Measurements from ENCODE around the gene FKBP11.
A peak's percentile ranks its signal among the peaks of the same experiment; 100 is the strongest.

Gene FKBP11

DNA sequence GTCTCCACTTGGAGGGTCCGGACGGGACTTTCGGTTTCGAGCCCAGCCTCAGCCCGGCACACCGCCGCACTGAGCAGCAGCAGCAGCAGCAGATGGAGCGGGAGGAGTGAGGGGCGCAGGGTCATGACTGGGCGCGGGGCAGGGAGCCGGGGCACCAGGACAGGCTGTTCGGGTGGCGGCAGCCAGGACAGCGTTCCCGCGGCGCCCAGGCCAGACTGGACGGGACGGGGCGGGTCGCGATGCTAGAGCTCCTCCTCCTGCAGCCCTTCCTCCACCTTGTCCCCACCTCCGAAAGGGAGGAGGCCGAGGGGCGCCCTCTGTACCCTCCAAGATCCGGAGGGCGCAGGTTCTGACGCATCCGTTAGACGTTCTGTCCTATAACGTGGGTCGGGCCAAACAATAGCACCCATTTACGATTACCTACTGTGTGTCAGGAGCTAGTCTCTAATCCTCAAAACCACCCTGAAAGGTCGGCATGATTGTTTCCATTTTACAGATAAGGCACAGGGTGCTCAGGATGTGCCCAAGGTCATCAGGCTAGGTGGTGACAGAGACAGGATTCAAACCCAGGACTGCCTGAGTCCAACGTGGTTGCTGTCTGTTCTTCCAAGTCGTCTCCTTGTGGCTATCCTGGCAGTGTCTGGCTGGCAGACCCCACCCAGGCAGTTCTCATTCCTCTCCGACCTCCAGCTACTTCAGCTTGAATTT is at the start of gene FKBP11:
FKBP11 (minus strand) TSS at position 189 of the 708 bp plus-strand sequence; CDS start at position 125, 64 bp downstream.
- peak; percentile 63 for DNase-seq

DNA sequence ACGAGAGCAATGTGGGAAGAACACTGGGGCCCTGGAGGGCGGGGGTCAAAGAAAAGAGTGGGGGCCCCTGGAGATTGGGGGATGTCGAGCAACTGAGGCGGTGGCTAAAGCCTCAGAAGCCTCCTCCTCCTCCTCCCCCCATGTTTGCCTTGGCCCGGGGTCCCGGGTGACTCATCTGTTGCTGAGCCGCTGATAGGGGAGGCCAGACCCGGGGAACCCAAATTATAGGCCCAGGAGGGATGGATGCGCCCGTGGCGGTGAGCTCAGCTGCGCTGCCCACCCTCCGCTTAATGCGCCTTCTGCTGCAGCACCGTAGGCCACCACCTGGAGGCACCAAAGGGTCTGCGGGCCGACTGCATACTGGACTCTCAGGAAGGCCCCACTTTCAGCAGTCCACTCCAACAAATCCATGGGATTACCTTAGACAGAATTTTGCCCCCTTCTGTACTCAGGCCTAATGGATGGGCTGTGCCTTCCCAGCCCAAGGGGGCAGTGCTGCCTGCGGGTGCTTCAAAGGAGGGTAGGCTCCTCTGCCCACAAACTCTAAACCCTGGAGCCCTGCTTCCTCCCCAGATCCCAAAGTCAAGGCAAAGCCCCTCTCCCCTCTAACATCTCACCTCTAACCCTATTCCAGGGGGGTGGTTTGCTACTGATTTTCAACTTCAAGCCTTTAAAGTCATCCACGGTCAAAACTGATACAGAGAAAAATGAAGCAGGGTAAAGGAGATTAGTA is 48.8 kb upstream of the FKBP11 start:
- peak; percentile 49 for DNase-seq

DNA sequence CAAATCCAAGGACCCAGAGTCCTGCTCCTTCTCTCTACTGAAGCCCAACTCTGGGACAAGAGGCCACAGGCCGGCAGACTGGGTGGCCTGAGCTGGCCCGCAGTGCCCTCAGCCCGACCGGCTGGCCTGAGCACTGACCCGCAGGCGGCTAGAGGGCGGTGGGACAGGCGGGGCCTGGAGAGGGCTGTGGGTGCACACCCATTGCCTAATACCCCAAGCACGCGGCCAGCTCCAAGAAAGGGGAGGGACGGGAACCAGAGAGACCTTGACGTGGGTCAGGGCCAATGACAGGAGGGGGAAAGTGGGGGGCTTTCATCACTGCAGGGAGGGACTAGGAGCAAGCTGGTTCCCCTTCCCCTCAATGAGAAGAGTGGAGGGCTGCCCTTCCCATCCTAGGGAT is 48.2 kb upstream of the FKBP11 start:
- DNase-seq, result no peak

DNA sequence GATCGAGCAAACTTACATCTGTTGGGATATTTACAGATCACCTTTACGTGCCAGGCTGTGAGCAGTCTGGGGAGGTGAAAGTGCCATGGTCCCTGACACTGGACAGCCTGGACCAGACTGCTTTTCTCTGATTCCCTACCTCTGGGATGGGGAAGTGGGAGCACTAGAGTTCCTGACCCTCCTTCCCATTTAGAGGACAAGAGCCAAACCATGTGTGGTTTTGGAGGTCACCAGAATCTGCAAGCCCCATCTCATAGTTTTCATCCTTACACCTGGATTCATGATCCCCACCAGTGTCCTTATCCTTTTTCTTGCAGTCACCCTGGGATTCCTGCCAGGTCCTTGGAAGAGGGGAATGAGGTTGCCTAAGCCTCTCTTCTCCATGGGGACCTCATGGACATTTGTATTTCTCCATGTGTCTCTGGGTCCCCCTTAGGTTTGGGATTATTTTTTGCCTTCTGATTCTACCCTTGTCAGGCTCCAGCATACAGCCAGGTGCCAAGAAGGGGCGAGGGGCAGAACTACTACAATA is 47.7 kb upstream of the FKBP11 start:
- DNase-seq, result no peak

DNA sequence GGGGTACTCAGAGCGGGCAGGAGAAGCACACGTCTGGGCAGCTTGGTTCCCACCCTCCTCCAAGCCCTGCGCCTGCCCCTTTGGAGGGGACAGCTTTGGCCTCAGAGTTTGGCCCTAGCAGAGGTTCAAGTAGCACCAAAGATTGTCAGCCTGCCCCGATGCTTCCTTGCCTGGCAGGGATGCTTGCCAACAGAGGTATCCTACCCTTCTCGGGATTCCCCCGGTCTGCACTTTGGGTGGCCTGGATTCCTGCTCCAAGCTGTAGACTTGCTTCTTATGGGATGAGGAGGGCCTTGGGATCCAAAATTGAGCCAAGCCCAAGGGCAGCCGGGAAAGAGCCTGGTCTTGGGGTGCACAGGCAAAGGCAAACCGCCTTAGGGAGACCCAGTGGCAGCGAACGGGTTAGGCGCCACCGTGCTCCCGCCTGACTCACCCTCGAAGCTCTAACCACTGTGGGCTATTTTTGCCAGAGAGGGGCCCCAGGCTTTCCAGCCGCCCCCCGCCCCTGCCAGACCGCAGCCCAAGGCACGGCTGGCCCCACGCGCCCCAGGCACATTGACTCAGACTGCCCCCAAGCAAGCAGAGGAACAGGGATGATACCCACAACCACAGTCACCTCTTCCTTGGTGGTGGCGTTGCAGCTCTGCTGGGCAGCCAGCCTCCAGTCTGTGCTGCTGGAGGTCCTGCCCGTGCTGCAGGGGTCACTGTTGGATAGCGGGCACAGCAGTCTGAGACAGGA is 47.1 kb upstream of the FKBP11 start:
- no peak for DNase-seq

DNA sequence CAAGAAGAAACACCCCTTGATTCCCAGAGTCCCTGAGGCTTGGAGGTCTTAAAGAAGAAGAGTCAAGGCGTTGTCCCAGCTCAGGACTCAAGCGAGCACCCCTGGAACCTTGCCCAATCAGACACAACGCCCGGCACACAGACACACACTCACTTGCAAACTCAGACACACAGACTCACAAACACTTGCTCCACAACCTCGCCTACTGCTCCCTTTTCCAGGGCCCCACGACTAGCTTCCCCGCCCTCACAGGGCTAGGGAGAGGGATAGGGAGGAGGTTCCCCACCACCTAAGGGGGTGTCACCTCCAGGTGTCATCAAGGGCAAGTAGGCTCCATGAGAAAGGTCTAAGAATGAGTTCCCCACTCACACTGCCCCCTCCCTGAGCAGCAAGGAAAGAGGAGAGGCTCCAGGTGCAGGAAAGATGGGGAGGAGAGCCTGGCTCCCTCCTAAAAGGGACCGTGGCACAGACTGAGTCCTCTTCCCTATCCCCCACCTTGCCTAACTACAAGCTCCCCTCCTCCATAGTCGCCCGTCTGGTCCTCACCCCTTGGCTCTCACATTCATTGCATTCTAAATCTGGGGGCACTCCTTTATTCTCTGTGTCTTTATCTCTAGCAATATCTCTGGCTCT is 45.5 kb upstream of the FKBP11 start:
- no peak for DNase-seq

DNA sequence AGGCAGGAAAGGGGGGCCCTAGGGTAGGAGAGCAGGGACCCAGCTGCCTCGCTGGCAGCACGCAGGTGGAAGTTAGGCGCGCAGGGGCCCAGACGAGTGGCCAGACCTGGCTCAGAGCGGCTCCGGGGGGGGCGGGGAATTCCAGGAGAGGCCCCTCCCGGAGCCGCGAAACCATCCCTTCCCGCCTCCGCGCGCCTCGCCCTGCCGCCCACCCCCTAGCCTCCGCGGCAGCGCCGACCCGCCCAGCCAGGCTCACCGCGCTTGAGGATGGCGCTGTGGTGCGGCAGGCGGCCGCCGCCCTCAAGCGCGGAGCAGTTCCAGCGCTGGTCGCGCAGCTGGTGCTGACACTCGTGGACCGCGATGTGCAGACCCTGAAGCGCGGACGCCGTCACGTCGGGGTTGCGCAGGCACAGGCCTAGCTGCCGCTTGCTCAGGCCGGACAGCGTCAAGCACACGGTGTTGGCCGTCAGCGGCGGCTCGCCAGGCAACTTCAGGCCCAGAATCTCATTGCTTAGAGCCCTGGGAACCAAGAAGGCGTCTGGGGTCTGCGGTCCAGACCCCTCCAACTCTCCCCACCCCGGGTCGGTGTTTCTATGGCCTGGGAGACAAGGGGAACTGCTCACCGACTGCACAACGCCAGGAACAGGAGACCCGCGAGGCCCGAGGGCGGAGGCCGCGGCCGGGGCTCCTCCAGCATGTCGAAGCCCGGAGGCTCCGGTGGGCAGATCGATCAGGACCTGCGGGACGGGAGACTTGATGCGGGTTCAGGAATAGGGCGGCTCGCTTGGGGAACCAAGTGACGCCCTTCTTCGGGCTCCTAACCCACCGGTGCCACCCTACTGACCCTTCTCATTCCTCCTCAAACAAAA is 44.8 kb upstream of the FKBP11 start:
- no peak for DNase-seq

DNA sequence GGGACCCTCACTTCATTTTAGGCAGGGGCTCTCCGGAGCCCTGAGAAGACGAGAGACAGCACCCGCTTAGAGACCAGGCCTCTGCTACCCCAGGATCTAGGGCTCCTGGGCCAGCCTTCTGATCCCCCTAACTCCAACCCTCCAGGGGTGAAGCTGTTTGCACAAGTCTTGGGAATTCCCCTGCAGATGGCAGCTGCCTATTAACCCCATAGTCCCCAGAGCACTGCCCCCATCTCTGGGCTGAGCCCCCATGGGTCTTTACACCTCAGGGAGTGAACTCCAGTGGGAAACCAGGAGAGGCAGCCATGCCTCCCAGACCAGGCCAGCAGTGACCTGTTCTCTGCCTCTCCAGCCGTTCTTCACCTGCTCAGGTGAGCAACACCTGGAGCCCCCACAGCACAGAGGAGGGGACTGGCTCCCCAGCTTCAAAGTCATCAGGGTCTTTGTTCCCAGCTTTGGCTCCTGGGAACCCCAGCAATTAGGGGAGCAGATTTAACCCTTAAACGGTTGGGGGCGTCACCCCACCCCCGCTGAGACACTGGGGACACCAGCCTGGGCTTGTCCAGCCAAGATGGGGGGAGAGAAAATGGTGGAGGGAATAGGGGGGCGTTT is 44.0 kb upstream of the FKBP11 start:
- no peak for DNase-seq

DNA sequence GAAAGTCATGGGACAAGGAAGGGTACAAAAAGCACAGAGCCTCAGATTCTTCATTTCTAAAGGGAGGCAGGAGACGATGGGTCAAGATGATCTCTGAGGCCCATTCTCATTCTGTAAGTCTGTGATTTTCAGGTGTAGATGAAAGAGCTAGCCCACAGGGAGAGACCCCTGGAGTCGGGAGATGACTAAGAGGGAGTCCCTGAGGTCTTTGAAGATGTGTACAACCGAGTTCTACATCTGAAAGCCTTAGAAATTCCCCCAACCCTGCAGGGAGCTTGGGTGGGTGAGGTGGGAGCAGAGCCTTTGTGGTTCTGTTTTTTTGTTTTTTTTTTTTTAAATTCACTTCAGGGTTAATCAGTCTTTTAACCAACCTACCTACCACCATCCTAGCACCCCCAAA is 43.2 kb upstream of the FKBP11 start:
- DNase-seq, result no peak

DNA sequence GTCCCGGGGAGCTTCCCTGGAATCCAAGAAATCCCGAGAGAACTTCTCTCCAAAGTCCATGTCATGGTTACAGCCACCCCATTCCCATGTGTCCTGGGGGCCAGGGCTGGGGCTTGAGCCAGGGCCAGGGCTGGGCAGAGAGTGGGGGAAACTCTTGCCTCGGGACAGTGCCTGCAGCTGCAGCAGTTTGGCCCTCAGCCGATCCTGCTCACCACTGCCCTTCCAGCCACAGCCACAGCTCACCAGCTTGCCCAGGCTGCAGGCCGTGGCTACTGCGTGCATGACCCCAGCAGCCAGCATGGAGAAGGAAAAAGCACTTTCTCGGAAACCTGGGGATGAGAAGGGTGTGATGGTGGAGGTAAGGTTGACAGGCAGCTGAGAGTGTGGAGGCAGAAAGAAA is 42.7 kb upstream of the FKBP11 start:
- DNase-seq, result no peak

DNA sequence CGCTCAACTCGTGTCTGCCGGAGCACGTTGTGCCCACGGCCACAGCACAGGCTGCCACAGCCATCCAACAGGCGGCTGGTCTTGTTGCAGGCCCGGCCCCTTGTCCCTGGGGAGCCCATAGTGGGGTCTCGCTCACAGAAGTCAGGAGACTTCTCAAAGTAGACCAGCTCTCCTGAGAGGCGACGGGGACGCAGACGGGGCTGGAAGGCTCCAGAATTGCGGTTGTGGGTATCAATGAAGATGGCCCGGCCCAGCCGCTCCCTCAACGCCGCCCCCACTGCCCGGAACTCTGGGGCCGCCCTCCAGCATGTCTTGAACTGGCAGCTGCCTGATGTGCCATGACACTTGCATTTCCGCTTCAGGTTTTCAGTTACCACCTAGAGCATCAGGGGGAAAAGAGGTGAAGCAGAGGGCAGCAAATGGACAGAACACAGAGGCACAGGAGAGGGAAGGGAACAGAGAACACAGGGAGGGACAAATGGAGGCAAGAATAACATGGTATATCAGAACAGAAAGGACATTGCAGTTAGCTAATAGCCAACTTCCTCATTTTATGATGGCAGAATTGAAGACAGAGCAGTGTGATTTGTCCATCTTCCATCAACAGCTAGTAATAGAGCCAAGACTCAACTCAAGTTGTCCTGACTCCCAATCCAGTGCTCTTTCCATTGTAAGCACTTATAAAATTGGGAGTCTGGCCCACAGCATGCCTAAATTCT is 41.0 kb upstream of the FKBP11 start:
- no peak for DNase-seq

DNA sequence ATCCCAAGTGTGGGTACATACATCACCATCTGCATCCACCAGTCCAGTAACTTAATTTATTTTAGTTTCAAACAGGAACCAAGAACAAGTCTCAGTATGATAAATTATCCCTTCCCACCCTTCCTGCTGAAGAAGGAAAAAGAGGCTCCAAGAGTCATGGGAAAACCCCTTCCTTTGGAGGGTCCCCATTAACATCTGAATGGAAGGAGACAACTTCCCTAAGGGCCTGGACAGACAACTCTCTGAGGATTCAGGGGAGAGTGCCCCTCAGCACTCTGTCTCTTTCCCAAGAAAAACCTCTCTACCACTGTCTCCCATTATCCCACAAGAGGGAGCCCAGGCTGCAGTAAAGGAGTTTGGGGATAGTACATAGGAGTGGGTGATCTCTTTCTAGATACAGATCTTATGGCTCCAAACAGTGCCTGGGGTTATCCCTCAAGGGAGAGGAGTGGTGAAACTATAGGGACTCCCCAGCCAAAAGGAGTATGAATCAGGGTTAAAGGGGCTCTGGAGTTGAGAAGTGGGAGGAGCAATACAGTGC is 40.1 kb upstream of the FKBP11 start:
- no peak for DNase-seq

DNA sequence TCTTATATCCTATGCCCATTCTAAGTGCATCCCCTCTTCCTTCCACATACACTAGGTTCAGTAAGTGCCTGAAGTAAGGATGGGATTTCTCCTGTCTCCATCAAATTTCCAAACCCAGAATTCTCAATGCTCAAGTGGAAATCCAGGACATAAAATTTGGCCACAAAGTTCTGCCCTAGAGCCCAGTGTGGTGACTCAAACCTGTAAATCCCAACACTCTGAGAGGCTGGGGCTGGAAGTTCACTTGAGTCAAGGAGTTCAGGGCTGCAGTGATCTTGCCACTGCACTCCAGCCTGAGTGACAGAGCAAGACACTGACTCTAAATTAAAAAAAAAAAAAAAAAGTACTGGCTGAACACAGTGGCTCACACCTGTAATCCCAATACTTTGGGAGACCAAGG is 36.5 kb upstream of the FKBP11 start:
- DNase-seq, result no peak

DNA sequence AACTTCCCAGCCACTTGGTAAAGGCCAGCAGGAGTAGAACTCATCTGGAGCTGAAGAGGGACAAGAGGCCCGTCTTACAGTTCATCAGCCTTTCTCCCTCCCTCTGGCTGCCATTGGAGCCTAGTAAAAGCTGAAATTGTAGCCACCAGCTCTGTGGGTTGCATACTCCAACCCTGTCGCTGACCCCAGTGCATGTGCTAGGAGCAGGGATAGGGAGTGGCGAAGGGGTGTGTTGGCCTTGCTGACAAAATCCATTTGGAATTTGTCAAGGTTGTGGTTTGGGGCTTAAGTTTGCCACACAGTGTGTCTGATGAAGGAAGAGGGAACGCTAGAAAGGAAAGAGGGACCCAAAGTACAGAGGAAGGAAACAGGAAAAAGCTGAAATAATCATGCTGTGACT is 36.0 kb upstream of the FKBP11 start:
- DNase-seq, result no peak

DNA sequence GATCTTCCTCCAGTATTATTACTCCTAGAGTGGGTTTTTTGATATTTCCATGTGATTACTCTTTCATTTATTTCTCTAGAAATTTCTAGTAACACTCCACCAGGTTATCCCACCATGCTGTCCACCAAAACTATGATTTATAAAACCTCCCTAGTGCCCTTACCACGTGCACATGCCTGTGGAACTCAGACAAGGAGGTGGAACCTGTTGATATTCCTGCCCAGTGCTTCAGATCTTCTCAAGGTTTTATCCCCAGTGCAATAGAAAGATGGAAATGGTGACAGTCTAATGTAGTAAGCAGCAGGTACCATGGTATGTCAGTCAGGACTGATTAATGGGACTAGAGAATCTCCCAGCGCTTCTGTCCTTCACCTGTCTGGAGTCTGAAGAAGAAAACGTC is 35.5 kb upstream of the FKBP11 start:
- no peak for DNase-seq

DNA sequence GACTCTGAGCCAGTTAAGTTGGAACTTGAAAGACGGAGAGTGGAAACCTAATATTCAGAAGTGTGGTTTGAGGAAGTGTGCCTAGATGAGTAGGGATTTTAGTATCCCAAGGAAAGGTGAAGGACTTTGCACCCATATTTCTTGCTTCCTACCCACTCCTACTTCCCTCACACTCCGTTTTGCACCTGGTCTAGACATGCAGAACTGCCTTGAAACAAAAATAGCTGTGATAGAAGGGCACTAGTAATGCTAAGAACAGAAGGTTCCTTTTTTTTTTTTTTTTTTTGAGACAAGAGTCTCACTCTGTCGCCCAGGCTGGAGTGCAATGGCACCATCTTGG is 32.7 kb upstream of the FKBP11 start:
- DNase-seq, result no peak

DNA sequence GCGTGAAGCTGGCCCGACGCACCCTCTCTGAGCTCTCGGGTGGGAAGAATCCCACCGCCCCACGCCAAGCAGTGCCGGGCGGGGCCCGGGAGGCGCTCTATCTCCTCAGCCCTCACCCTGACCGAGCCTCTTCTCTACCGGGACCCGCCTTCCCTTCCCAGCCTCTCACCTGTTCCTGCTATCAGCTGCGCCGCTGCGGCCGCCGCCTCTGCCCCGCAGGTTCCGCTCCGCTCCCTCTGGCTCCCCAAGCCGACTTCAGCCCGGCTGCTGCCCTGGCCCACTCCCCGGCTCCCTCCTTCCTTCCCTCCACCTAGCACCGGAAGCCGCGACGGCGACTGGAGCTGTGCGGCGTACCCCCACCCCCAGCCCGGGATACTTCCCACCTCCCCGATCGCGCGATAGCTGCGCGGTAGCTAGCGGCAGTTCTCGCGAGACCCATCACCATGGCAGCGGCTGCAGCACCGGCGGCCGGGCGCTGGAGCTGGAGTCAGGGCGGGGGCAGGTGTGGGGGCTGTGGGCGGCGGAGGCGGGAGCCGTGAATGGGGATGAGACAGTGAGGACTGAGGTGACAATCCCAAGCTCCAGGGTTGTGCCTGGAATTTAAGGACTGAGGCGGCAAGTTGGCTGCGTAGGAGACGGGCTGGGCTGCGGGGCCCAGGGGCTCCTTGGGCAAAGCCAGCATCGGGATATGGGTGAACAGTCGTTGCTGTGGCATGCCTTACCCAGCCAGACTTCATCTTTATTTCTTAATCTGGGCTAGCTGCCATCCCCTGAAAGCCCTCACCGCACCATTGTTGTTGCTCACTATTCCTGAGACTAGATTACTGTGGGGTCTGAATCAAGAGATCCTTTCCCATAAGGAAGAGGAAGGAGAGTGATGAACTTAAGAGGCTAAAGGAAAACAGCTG is 32.1 kb upstream of the FKBP11 start, which contains the start of gene ARF3:
ARF3 (minus strand) TSS at position 347 of the 908 bp plus-strand sequence. CDS start 16,392 bp downstream, outside the sequence.
- peak; percentile 93 for DNase-seq

DNA sequence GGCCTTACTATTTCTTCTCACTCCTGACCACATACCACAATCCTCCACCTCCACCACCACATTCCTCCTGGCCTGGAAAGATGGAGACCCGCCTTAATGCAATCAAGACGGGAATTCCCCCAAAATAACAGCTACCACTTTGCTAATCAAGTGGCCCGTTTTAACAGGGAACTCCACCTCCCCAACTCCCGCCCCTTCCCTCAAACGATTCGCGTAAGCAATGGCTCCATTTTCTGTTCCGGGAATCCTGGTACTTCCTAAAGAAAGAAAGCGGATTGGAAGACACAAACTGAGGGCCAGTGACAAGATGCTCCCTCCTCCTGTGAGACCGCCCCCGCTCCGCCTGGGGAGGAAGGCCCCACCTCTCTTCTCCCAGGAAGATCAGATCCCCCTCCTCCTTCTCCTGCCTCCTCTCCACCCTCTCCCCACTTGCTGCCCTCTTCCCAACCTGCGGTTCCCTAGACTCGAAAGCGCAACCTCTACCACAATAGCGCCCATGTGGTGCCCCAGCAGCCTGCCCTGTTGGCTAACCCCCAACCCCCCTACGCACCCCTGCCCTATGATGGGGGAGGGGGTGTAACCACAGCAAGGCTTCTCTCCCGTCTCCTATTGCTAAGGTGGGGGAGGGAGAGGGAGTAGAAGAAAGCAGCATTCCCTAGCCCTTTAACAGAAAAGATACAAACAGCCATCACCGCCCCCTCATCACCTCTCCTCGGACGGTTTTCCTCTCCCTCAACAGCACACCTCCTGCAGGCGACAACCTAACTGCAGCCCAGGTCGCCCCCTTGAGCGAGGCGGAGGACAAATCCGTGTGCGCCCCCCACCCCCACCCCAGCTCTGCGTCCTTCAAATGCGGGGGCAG is 31.2 kb upstream of the FKBP11 start:
- peak; percentile 32 for DNase-seq
